Coronary artery (tissue), 2 donors: ENCODE results near the gene MED17.
A peak's percentile ranks its signal among the peaks of the same experiment; 100 is the strongest.
"Not testable (repeated sequence)": the region's sequence is repeated elsewhere in the genome, so short reads cannot be mapped to it uniquely, and the experiment has no call there.

Experiments used
- DNase-seq: peaks from one replicate; pipeline ENCODE4 v3.0.0-alpha.2; 2017; ENCODE audit warnings: low spot score
- H3K27ac ChIP-seq, 2 donors: fragments of 200-600 bp; sonication (generic); one replicate each; pipeline ENCODE4 v1.5.1; 2016 to 2019
- H3K4me3 ChIP-seq: fragments of 200-600 bp; sonication (generic); 2 replicates; pipeline ENCODE4 v1.5.1; 2016; ENCODE audit warnings: mild to moderate bottlenecking, moderate library complexity
- TF ChIP-seq, protein P1 (sequence below): fragments of 200-600 bp; sonication (generic); IDR thresholded peaks from one replicate; pipeline ENCODE4 v1.5.1; 2019; ENCODE audit warnings: antibody characterized with exemption

Gene MED17

DNA sequence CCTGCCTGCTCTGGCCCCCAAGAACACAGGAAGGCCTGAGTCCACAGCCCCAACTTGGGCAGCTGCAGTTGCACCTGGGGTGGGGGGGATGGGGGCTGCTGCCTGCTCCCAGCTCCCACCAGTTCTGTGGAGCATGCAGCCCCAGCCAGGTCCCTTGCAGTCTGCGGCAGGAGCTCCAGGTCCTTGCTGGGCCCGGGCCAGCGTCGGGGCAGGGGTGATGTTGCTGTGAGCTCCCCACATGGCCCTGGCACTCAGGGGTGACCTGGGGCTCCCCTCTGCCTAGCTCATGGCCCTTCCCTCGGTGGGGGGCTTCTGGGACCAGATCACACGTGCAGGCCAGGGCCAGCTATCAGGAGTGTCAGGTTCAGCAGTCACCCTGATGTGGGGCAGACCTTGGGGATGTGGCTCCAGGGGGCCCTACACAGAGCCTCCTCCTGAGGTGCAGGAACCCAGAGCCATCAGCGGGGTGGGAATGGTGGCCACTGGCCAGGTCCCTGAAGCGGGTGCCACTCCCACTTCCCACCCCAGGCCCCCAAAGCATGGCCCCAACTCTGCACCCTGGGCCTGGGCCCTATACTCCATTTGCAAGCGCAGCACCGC is 10.4 kb upstream of the MED17 start:
- H3K4me3 ChIP-seq = no peak overlapping the region
- TF ChIP-seq, protein P1, sequence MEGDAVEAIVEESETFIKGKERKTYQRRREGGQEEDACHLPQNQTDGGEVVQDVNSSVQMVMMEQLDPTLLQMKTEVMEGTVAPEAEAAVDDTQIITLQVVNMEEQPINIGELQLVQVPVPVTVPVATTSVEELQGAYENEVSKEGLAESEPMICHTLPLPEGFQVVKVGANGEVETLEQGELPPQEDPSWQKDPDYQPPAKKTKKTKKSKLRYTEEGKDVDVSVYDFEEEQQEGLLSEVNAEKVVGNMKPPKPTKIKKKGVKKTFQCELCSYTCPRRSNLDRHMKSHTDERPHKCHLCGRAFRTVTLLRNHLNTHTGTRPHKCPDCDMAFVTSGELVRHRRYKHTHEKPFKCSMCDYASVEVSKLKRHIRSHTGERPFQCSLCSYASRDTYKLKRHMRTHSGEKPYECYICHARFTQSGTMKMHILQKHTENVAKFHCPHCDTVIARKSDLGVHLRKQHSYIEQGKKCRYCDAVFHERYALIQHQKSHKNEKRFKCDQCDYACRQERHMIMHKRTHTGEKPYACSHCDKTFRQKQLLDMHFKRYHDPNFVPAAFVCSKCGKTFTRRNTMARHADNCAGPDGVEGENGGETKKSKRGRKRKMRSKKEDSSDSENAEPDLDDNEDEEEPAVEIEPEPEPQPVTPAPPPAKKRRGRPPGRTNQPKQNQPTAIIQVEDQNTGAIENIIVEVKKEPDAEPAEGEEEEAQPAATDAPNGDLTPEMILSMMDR = no peak
- DNase-seq = no peak
- H3K27ac ChIP-seq = no peak overlapping the region

DNA sequence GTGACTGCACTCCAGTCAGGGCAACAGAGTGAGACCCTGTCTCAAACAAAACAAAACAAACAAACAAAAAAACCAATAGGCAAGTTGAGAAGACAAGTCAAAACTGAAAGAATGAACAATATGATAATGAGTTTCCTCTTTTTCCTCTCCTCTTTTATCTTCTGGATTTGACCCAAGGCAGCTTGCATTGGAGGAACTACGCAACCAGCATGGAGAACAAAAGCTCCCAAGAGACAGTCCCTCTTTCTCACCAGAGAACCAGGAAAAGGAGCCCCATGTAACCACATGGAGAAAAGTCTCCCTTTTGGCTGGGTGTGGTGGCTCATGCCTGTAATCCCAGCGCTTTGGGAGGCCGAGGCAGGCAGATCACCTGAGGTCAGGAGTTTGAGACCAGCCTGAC is 9.5 kb upstream of the MED17 start:
- not testable (repeated sequence) for H3K4me3 ChIP-seq, DNase-seq, H3K27ac ChIP-seq

DNA sequence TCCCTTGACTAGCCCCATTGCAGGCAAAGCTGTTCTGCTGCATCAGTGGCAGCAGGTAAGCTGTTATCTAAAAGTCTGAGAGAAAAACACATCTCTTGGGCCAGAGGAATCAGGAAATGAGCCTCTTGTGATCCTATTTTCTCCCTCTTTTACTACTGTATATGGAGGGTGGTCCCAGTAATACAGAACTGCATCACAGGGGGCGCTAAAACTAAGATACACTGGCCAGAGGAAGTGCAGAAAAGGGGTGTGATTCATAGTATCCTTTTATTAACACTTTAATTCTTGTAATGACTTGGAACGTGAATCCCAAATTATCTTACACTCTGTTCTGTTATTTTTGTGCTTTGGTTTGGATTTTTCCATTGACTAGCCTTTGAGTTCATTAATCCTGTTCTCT is 8.8 kb upstream of the MED17 start:
- H3K4me3 ChIP-seq = no peak overlapping the region
- no peak overlapping the region for H3K27ac ChIP-seq
- DNase-seq = no peak
- TF ChIP-seq, protein P1 = no peak

DNA sequence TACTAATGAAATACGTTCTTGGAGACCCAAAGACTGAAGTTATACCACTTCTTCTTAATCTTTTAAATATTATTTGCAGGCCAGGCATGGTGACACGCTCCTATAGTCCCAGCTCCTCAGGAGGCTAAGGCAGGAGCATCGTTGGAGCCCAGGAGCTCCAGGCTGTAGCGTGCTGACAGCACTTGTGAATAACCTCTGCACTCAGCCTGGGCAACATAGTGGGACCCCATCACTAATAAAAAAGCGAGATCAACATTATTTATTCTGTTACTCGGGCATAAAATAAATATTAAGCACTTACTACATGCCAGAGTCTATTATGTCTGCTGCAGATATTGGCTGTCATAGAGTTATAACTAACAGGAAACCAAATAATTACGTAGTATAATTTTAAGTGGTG is 720 bp upstream of the MED17 start:
- Histone ChIP-seq H3K4me3 (peak overlapping the region; percentile 83), H3K27ac (no peak overlapping the region)
- no peak for DNase-seq
- TF ChIP-seq, protein P1 = no peak

DNA sequence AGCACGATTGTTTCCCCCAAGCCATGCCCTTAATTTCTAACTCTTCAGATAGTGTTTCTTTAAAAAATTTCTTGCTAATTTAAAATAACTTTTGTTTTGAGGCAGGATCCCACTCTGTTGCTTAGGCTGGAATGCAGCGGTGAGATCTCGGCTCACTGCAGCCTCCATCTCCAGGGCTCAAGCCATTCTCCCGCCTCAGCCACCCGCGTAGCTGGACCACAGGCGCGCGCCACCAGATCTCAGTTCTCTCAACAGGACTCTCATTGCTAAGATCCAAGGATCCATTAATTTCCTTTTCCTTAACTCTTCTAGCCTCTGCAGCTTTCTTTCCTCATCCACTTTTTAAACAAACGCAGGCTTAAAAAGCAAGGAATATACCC is 327 bp upstream of the MED17 start:
- Histone ChIP-seq H3K4me3 (peak overlapping the region; percentile 83), H3K27ac (peak overlapping the region; percentile 89 to 95)
- TF ChIP-seq, protein P1 = no peak
- DNase-seq = no peak

DNA sequence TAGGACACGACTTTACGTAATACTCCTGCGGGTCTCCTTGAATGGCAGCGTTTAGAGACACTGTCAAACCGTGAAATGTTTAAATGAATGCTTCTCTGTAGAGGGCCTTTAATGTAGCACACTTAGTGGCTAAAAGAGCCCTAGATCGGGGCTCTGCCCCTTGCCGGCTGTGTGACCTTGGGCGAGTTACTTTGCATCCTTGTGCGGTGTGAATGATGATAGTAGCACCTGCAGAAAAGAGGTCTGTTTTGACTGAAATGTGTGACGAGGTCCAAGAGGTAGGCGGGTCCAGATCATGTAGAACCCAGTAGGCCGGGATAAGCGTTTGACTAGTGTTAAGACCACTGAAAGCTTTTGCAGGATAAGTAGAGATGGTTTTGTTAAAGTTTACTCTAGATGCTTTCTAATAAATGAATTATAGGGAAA is 866 bp downstream of the MED17 start:
- TF ChIP-seq, protein P1 = no peak
- peak overlapping the region; percentile 83 for H3K4me3 ChIP-seq
- peak overlapping the region; percentile 89 to 95 for H3K27ac ChIP-seq
- no peak for DNase-seq

DNA sequence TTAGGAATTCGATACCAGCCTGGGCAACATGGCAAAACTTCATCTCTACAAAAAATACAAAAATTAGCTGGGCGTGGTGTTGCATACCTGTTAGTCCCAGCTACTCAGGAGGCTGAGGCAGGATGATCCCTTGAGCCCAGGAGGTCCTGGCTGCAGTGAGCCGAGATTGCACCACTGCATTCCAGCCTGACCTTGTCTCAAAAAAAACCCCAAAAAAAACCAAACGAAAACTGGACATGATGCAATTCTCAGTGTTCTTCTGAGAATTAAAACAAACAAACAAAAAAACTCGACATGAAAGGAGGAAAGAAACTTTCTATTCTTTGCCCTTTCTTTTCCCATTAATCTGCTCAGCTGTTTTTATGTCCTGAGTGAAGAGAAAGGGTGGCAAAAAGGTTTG is 7.4 kb downstream of the MED17 start:
- no peak for DNase-seq
- TF ChIP-seq, protein P1 = no peak
- Histone ChIP-seq H3K4me3 (no peak overlapping the region), H3K27ac (no peak overlapping the region)
